Measurements from ENCODE around the gene NEURL3. TPM values are rescaled to one million over a fixed set of nuclear protein-coding genes. Genes with fewer than 3 reads are reported as not detected.
"Not testable (repeated sequence)": the region's sequence is repeated elsewhere in the genome, so short reads cannot be mapped to it uniquely, and the experiment has no call there.

The NEURL3 gene
- total and polyA plus RNA-seq, 12 donors: 0.03 to 0.41 (median 0.18) TPM; not detected in 8

DNA sequence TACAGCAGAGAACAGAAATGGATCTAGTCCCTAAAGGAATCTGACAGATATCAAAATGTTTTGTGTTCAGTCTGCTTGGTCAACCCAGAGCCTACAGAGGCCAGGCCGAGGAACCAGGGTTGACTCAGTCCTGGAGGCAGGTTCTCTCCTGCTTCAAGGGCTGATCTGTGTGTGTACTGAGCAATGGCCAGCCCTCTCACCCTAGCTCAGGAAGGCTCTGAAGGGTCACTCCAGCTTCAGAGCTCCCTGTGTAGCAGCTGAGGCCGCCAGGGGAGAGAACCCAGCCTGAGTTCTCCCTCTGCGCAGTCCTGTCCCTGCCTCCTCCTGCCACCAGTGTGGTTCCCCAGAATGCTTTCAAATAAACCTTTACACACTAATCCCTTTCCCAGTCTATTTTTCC is 41.1 kb downstream of the NEURL3 start:
- intact Hi-C loops (cut with DNase I): no loop called here
- WGBS, 4 donors: 81 to 100% (median 87%) methylated on average over 1 to 3 of the region's 3 CpGs
- Histone ChIP-seq H3K27ac (no peak overlapping the region), H3K4me1 (replicated peaks in 1 of 2) (no peaks in the 10 kb centered on the region), H3K4me3 (no peak overlapping the region), H3K36me3 (replicated peaks in 1 of 2) (no peaks in the 10 kb centered on the region), H3K9me3 (replicated peaks in 1 of 3) (no peaks in the 10 kb centered on the region), H3K27me3 (no peaks in the 10 kb centered on the region)
- no peak for DNase-seq
- no peak for TF ChIP-seq POLR2A (IDR thresholded peaks at IDR 0.05)
- TF ChIP-seq, protein P1, sequence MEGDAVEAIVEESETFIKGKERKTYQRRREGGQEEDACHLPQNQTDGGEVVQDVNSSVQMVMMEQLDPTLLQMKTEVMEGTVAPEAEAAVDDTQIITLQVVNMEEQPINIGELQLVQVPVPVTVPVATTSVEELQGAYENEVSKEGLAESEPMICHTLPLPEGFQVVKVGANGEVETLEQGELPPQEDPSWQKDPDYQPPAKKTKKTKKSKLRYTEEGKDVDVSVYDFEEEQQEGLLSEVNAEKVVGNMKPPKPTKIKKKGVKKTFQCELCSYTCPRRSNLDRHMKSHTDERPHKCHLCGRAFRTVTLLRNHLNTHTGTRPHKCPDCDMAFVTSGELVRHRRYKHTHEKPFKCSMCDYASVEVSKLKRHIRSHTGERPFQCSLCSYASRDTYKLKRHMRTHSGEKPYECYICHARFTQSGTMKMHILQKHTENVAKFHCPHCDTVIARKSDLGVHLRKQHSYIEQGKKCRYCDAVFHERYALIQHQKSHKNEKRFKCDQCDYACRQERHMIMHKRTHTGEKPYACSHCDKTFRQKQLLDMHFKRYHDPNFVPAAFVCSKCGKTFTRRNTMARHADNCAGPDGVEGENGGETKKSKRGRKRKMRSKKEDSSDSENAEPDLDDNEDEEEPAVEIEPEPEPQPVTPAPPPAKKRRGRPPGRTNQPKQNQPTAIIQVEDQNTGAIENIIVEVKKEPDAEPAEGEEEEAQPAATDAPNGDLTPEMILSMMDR (IDR thresholded peaks at IDR 0.05): no peak

- no peak overlapping the region for H3K27ac ChIP-seq
- no peak overlapping the region for H3K4me3 ChIP-seq
- H3K9me3 ChIP-seq (replicated peaks in 1 of 3): no peaks in the 10 kb centered on the region
- no peaks in the 10 kb centered on the region for H3K4me1 ChIP-seq (replicated peaks in 1 of 2)
- intact Hi-C loops (cut with DNase I): no loop called here
- H3K27me3 ChIP-seq: no peaks in the 10 kb centered on the region
- TF ChIP-seq POLR2A (IDR thresholded peaks at IDR 0.05): no peak
- TF ChIP-seq, protein P1 (IDR thresholded peaks at IDR 0.05): no peak
- WGBS, 4 donors: 42 to 62% (median 51%) methylated on average over 2 of the region's 2 CpGs
- no peak for DNase-seq
- no peaks in the 10 kb centered on the region for H3K36me3 ChIP-seq (replicated peaks in 1 of 2)
These were observed 42.0 kb downstream of the NEURL3 start for GRCh38 chr2:96463119-96463518.

DNA sequence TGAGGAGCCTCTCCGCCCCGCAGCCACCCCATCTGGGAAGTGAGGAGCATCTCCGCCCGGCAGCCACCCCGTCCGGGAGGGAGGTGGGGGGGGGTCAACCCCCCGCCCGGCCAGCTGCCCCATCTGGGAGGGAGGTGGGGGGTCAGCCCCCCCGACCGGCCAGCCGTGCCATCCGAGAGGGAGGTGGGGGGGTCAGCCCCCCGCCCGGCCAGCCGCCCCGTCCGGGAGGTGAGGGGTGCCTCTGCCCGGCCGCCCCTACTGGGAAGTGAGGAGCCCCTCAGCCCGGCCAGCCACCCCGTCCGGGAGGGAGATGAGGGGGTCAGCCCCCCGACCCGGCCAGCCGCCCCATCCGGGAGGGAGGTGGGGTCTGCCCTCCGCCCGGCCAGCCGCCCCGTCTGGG is 43.5 kb downstream of the NEURL3 start:
- intact Hi-C loops (cut with DNase I): not testable (repeated sequence)

GRCh38 chr2:96452053-96452452 is 53.1 kb downstream of the NEURL3 start:
- TF ChIP-seq, protein P1 (IDR thresholded peaks at IDR 0.05): no peak
- no peak for TF ChIP-seq POLR2A (IDR thresholded peaks at IDR 0.05)
- no peaks in the 10 kb centered on the region for H3K9me3 ChIP-seq (replicated peaks in 1 of 3)
- no peak overlapping the region for H3K4me3 ChIP-seq
- DNase-seq: no peak
- no peaks in the 10 kb centered on the region for H3K36me3 ChIP-seq (replicated peaks in 1 of 2)
- no peaks in the 10 kb centered on the region for H3K27me3 ChIP-seq
- no peaks in the 10 kb centered on the region for H3K4me1 ChIP-seq (replicated peaks in 1 of 2)
- WGBS, 4 donors: 83 to 91% (median 88%) methylated on average over 5 to 6 of the region's 6 CpGs
- intact Hi-C loops (cut with DNase I): no loop called here
- no peak overlapping the region for H3K27ac ChIP-seq

More for the DNA sequence above, 43.5 kb downstream of the NEURL3 start:
- not testable (repeated sequence) for H3K27me3 ChIP-seq; H3K4me3 ChIP-seq; H3K4me1 ChIP-seq (replicated peaks in 1 of 2); H3K27ac ChIP-seq; H3K9me3 ChIP-seq (replicated peaks in 1 of 3); H3K36me3 ChIP-seq (replicated peaks in 1 of 2); DNase-seq
- 87 to 95% methylated on average over 7 to 10 of the region's 30 CpGs; no CpG with 5 or more reads in 2 of the 4 donors for WGBS, 4 donors

DNA sequence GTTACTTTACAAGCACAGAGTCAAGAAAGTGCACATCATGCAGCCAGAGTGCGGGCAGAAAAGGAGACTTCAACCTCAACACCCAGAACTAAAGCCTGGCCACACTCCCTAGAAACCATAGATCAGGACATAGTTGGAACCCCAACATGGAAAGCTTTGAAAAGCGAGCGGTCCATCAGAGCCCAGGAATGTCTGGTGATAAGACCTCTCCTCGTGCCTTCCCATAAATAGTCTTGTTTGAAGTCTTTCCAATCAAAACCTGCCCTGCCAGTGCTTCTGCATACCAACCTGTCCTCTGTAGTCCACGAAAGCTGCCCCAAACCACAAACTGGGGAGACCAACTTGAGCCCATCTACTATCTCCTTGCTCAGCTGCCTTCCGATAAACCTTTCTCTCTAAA is 55.5 kb downstream of the NEURL3 start:
- Histone ChIP-seq H3K27me3 (no peaks in the 10 kb centered on the region), H3K9me3 (replicated peaks in 1 of 3) (no peaks in the 10 kb centered on the region), H3K4me3 (no peak overlapping the region), H3K4me1 (replicated peaks in 1 of 2) (no peaks in the 10 kb centered on the region), H3K27ac (no peak overlapping the region), H3K36me3 (replicated peaks in 1 of 2) (no peaks in the 10 kb centered on the region)
- whole genome bisulfite sequencing, 4 donors: 76 to 83% (median 80%) methylated on average over 6 of the region's 6 CpGs
- intact Hi-C loops (cut with DNase I): no loop called here
- TF ChIP-seq, protein P1 (IDR thresholded peaks at IDR 0.05): no peak
- no peak for TF ChIP-seq POLR2A (IDR thresholded peaks at IDR 0.05)
- DNase-seq: no peak

Measured in adrenal gland (tissue), 12 donors.